HG03196 (cell line): ENCODE results near the gene SLC6A16.
"Not testable (repeated sequence)": the region's sequence is repeated elsewhere in the genome, so short reads cannot be mapped to it uniquely, and the experiment has no call there.

Experiments
- ATAC-seq: cut with Tn5 transposase; IDR thresholded peaks from one replicate; pipeline ENCODE4 v1.9.1; 2021; ENCODE audit not compliant: unreplicated experiment

The SLC6A16 gene

DNA sequence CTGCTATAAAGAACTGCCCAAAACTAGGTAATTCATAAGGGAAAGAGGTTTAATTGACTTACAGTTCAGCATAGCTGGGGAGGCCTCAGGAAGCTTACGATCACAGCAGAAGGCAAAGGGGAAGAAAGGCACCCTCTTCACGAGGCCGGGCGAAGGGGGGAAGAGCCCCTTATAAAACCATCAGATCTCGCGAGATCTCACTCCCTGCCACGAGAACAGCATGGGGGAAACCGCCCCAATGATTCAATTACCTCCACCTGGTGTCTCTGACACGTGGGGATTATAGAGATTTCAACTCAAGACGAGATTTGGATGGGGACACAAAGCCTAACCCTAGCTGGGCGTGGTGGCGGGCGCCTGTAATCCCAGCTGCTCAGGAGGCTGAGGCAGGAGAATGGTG, 42.8 kb downstream of the SLC6A16 start:
- ATAC-seq, result no peak

- no peak for ATAC-seq
Observed at GRCh38 chr19:49272204-49272603, 52.8 kb downstream of the SLC6A16 start.

GRCh38 chr19:49271080-49271753, 53.8 kb downstream of the SLC6A16 start:
- no peak for ATAC-seq

- ATAC-seq, result not testable (repeated sequence)
Observed at GRCh38 chr19:49266409-49266808, 58.6 kb downstream of the SLC6A16 start.

DNA sequence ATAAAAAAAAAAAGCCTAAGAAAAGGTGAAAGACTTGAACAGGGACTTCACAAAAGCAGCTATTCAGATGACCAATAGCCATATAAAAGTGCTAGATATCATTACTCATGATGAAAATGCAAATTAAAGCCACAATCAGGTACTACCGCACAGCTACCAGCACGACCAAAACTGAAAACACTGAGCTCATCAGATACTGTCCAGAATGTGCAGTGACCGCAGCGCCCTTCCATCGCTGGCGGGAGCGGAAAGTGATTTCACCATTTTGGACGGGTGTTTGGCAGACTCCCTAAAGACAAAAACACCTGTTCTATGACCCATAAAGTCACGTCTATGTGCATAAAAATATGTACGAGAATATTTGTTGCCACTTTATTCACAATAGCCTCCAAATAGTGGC, 60.7 kb downstream of the SLC6A16 start:
- ATAC-seq, result no peak

GRCh38 chr19:49261602-49262001, 63.4 kb downstream of the SLC6A16 start:
- no peak for ATAC-seq

GRCh38 chr19:49256691-49257090, 68.3 kb downstream of the SLC6A16 start:
- no peak for ATAC-seq

GRCh38 chr19:49255674-49256073, 69.3 kb downstream of the SLC6A16 start:
- ATAC-seq, result no peak

GRCh38 chr19:49249933-49250332, 75.1 kb downstream of the SLC6A16 start:
- no peak for ATAC-seq

DNA sequence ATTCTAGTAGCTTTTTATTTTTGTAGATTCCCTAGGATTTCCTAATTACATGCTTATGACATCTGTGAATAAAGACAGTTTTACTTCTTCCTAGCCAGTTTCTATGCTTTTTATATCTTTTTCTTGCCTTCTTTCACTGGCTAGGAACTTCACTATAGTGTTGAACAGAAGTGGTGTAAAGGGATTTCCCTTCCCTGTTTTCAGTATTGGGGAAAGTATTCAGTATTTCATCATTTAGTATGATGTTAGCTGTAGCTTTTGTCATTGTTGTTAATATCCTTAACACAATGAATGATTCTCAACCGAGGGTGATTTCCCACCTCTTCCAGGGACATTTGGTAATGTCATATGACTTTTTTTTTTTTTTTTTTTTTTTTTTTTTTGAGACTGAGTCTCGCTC, 77.3 kb downstream of the SLC6A16 start:
- no peak for ATAC-seq

GRCh38 chr19:49244256-49244655, 80.7 kb downstream of the SLC6A16 start:
- ATAC-seq, result no peak

- no peak for ATAC-seq
Observed at GRCh38 chr19:49243726-49244125, 81.3 kb downstream of the SLC6A16 start.

- no peak for ATAC-seq
Observed at GRCh38 chr19:49243129-49243528, 81.9 kb downstream of the SLC6A16 start.

- ATAC-seq, result no peak
Observed at GRCh38 chr19:49241769-49242168, 83.2 kb downstream of the SLC6A16 start.
